ENCODE measurements around the gene FNDC3B. TPM values are rescaled to one million over a fixed set of nuclear protein-coding genes. Genes with fewer than 3 reads are reported as not detected.

The FNDC3B gene
- total and polyA plus RNA-seq, 2 donors (not counting 1 experiment from before 2014, with no cell fraction given): 1.2 to 9.2 TPM

GRCh38 chr3:172302203-172302602 is 262.8 kb downstream of the FNDC3B start:
- TF ChIP-seq EZH2 (IDR thresholded peaks at IDR 0.05; ENCODE audit: borderline replicate concordance, insufficient read depth, low read depth, low read length, poor library complexity, severe bottlenecking) (no peak), CTCF (IDR thresholded peaks at IDR 0.05) (no peak)
- Histone ChIP-seq H3K4me2 (replicated peaks; ENCODE audit: low read depth, low read length, poor library complexity, severe bottlenecking) (no peak overlapping the region), H3K4me1 (ENCODE audit: control insufficient read depth in 2 of 2, insufficient read depth in 2 of 2, low read length in 2 of 2) (no peaks in the 10 kb centered on the region), H3K4me3 (ENCODE audit: control extremely low read depth in 1 of 5, extremely low read depth in 1 of 5, insufficient read depth in 1 of 5, low read depth in 2 of 5, low read length in 4 of 5) (no peak overlapping the region), H3K27me3 (replicated peaks in 1 of 4; ENCODE audit: control extremely low read depth in 1 of 4, control insufficient read depth in 3 of 4, insufficient read depth in 4 of 4, low read length in 3 of 4) (no peaks in the 10 kb centered on the region), H3K36me3 (replicated peaks in 1 of 2; ENCODE audit: control extremely low read depth in 1 of 2, control insufficient read depth in 1 of 2, extremely low read depth in 1 of 2, insufficient read depth in 2 of 2, low read length in 1 of 2) (no peaks in the 10 kb centered on the region), H3K9ac (ENCODE audit: low read length) (no peak overlapping the region), H3K27ac (ENCODE audit: low read length in 2 of 2) (no peak overlapping the region), H2AFZ (ENCODE audit: insufficient read depth, low read depth, low read length, poor library complexity, severe bottlenecking) (no peak overlapping the region), H4K20me1 (ENCODE audit: control insufficient read depth, insufficient read depth, low read length, poor library complexity, severe bottlenecking) (no peaks in the 10 kb centered on the region), H3K79me2 (ENCODE audit: control insufficient read depth, insufficient read depth, low read length) (no peaks in the 10 kb centered on the region), H3K9me3 (ENCODE audit: control extremely low read depth in 1 of 3, control insufficient read depth in 2 of 3, insufficient read depth in 1 of 3, low read length in 2 of 3) (no peaks in the 10 kb centered on the region)
- DNase-seq (no peak), ATAC-seq (ENCODE audit: low read depth) (no peak)
- H3K4me3 Mint-ChIP-seq: no peak overlapping the region
- H3K4me1 Mint-ChIP-seq: no peaks in the 10 kb centered on the region
- ChIA-PET POLR2A (no interaction called here), CTCF (no interaction called here)
- no peaks in the 10 kb centered on the region for H3K27me3 Mint-ChIP-seq
- intact Hi-C loops (cut with micrococcal nuclease): no loop called here
- H3K9me3 Mint-ChIP-seq (ENCODE audit: insufficient read depth): no peaks in the 10 kb centered on the region
- no peak overlapping the region for H3K27ac Mint-ChIP-seq
- no CpG with 5 or more reads among the region's 2 CpGs for WGBS (ENCODE audit: insufficient coverage)

- no peaks in the 10 kb centered on the region for H3K9me3 ChIP-seq (ENCODE audit: control extremely low read depth in 1 of 3, control insufficient read depth in 2 of 3, insufficient read depth in 1 of 3, low read length in 2 of 3)
- no peaks in the 10 kb centered on the region for H3K9me3 Mint-ChIP-seq (ENCODE audit: insufficient read depth)
- H3K36me3 ChIP-seq (replicated peaks in 1 of 2; ENCODE audit: control extremely low read depth in 1 of 2, control insufficient read depth in 1 of 2, extremely low read depth in 1 of 2, insufficient read depth in 2 of 2, low read length in 1 of 2): no peaks in the 10 kb centered on the region
- TF ChIP-seq CTCF (IDR thresholded peaks at IDR 0.05): no peak
- no peak for TF ChIP-seq EZH2 (IDR thresholded peaks at IDR 0.05; ENCODE audit: borderline replicate concordance, insufficient read depth, low read depth, low read length, poor library complexity, severe bottlenecking)
- no peaks in the 10 kb centered on the region for H3K79me2 ChIP-seq (ENCODE audit: control insufficient read depth, insufficient read depth, low read length)
- no peak overlapping the region for H3K27ac ChIP-seq (ENCODE audit: low read length in 2 of 2)
- H3K27me3 Mint-ChIP-seq: no peaks in the 10 kb centered on the region
- no peaks in the 10 kb centered on the region for H3K4me1 Mint-ChIP-seq
- intact Hi-C loops (cut with micrococcal nuclease): no loop called here
- no peak overlapping the region for H3K4me3 ChIP-seq (ENCODE audit: control extremely low read depth in 1 of 5, extremely low read depth in 1 of 5, insufficient read depth in 1 of 5, low read depth in 2 of 5, low read length in 4 of 5)
- DNase-seq (no peak), ATAC-seq (ENCODE audit: low read depth) (no peak)
- no peak overlapping the region for H2AFZ ChIP-seq (ENCODE audit: insufficient read depth, low read depth, low read length, poor library complexity, severe bottlenecking)
- H3K9ac ChIP-seq (ENCODE audit: low read length): no peak overlapping the region
- CTCF ChIA-PET: no interaction called here
- POLR2A ChIA-PET: no interaction called here
- H3K4me2 ChIP-seq (replicated peaks; ENCODE audit: low read depth, low read length, poor library complexity, severe bottlenecking): no peak overlapping the region
- H3K27ac Mint-ChIP-seq: no peak overlapping the region
- no peaks in the 10 kb centered on the region for H3K4me1 ChIP-seq (ENCODE audit: control insufficient read depth in 2 of 2, insufficient read depth in 2 of 2, low read length in 2 of 2)
- H3K4me3 Mint-ChIP-seq: no peak overlapping the region
- H4K20me1 ChIP-seq (ENCODE audit: control insufficient read depth, insufficient read depth, low read length, poor library complexity, severe bottlenecking): no peaks in the 10 kb centered on the region
- WGBS (ENCODE audit: insufficient coverage): no CpG with 5 or more reads among the region's 4 CpGs
- no peaks in the 10 kb centered on the region for H3K27me3 ChIP-seq (replicated peaks in 1 of 4; ENCODE audit: control extremely low read depth in 1 of 4, control insufficient read depth in 3 of 4, insufficient read depth in 4 of 4, low read length in 3 of 4)
Measured at GRCh38 chr3:172303181-172303580, 263.8 kb downstream of the FNDC3B start.

Data from B cell (primary cell).